Left ventricle myocardium inferior (tissue), 1 donor: ENCODE measurements around the gene RFTN1. TPM values are rescaled to one million over a fixed set of nuclear protein-coding genes. Genes with fewer than 3 reads are reported as not detected.

ENCODE experiments used
- DNase-seq: peaks from one replicate; pipeline ENCODE4 v3.0.0-alpha.2; 2020
- H3K27ac ChIP-seq: fragments of 200-600 bp; replicated peaks from 2 replicates; pipeline ENCODE4 v1.8.0; 2021
- H3K27me3 ChIP-seq: fragments of 200-600 bp; 2 replicates; pipeline ENCODE4 v1.8.0; 2021; ENCODE audit warnings: low read depth
- H3K36me3 ChIP-seq: fragments of 200-600 bp; 2 replicates; pipeline ENCODE4 v1.8.0; 2021
- H3K4me1 ChIP-seq: fragments of 200-600 bp; 2 replicates; pipeline ENCODE4 v1.8.0; 2021
- H3K4me3 ChIP-seq: fragments of 200-600 bp; 2 replicates; pipeline ENCODE4 v1.8.0; 2021; ENCODE audit warnings: mild to moderate bottlenecking, moderate library complexity
- H3K9me3 ChIP-seq: fragments of 200-600 bp; replicated peaks from 2 replicates; pipeline ENCODE4 v1.8.0; 2021
- CTCF ChIP-seq: fragments of 200-600 bp; IDR thresholded peaks from 2 replicates; pipeline ENCODE4 v1.8.0; 2021; ENCODE audit warnings: antibody characterized with exemption, mild to moderate bottlenecking, borderline replicate concordance
- intact Hi-C: fragments of 100-400 bp; cut with micrococcal nuclease; formaldehyde crosslinking; loops from one replicate; pipeline ENCODE4 v1.11.0; 2022
- total RNA-seq: library from RNA; stranded (reverse); fragmentation: NEBNext Ultra II Directional; extraction: Animal tissue kit (Norgen Biotek cat#: 25700); gene quantifications from one replicate; pipeline ENCODE4 v1.2.1, GENCODE V29; 2021
- donor health status: DM: no; HTN: yes; CAD: no; lungs with severe emphysema.

Gene RFTN1
- total RNA-seq, 1 donor from 2014 or later, result 22.9 TPM

GRCh38 chr3:16270855-16271254 is 242.6 kb downstream of the RFTN1 start:
- Histone ChIP-seq H3K4me3 (no peak overlapping the region), H3K36me3 (peaks cover 54% of the 10 kb centered on the region), H3K4me1 (peaks cover 38% of the 10 kb centered on the region), H3K27ac (no peak overlapping the region), H3K9me3 (no peaks in the 10 kb centered on the region), H3K27me3 (no peaks in the 10 kb centered on the region)
- DNase-seq, result no peak
- no peak for TF ChIP-seq CTCF
- intact Hi-C loops, result no loop called here

- Histone ChIP-seq H3K4me3 (peak overlapping the region; percentile 92), H3K27me3 (no peaks in the 10 kb centered on the region), H3K9me3 (no peaks in the 10 kb centered on the region), H3K4me1 (peaks cover 71% of the 10 kb centered on the region), H3K36me3 (peaks cover 18% of the 10 kb centered on the region), H3K27ac (peak overlapping the region; percentile 14)
- TF ChIP-seq CTCF, result no peak
- no peak for DNase-seq
- intact Hi-C loops, result no loop called here
Observed at GRCh38 chr3:16266714-16267113, 246.8 kb downstream of the RFTN1 start.

Other genes starting within 250 kb of the RFTN1 start
- gene DPH3, start 248.8 kb downstream of the RFTN1 start, total RNA-seq, result 25.9 TPM
- 20.2 TPM for gene OXNAD1, start 248.5 kb downstream of the RFTN1 start, total RNA-seq
- not detected for gene DAZL, start 91.7 kb upstream of the RFTN1 start, total RNA-seq